IMR-90 (cell line): ENCODE data around the gene WDR11. TPM values are rescaled to one million over a fixed set of nuclear protein-coding genes. Genes with fewer than 3 reads are reported as not detected.

Experiments
- BHLHE40 ChIP-seq: fragments of 150-350 bp; IDR thresholded peaks from 2 replicates; pipeline ENCODE4 v1.6.1; 2016; ENCODE audit warnings: mild to moderate bottlenecking, low read depth, low read length
- CTCF ChIP-seq: conservative IDR thresholded peaks from 2 replicates; pipeline ENCODE4 v1.5.1; 2012; ENCODE audit warnings: mild to moderate bottlenecking, low read depth, low read length, improper control_type of control experiment
- ELK1 ChIP-seq: fragments of 150-350 bp; IDR thresholded peaks from 2 replicates; pipeline ENCODE4 v1.6.1; 2016; ENCODE audit warnings: low read depth, mild to moderate bottlenecking, low read length, moderate library complexity, borderline replicate concordance
- MAFK ChIP-seq: IDR thresholded peaks from 2 replicates; pipeline ENCODE4 v1.6.1; 2012; ENCODE audit warnings: low read depth, low read length, improper control_type of control experiment
- RFX5 ChIP-seq: IDR thresholded peaks from 2 replicates; pipeline ENCODE4 v1.8.0; 2012; ENCODE audit warnings: low read depth, mild to moderate bottlenecking, low read length, moderate library complexity
- SMC3 ChIP-seq: fragments of 150-350 bp; IDR thresholded peaks from 2 replicates; pipeline ENCODE4 v1.6.1; 2016; ENCODE audit warnings: low read depth, mild to moderate bottlenecking, antibody characterized with exemption, low read length, moderate library complexity
- USF2 ChIP-seq: fragments of 150-350 bp; IDR thresholded peaks from 2 replicates; pipeline ENCODE4 v1.6.1; 2017; ENCODE audit warnings: mild to moderate bottlenecking, antibody characterized with exemption, low read length, low read depth
- polyA plus RNA-seq, 3 experiments: library from polyadenylated mRNA; depleted of rRNA; stranded (reverse); fragments of >200 nt; gene quantifications; 2 replicates each; pipeline ENCODE4 v1.2.3, GENCODE V29; 2012; ENCODE audit warnings: low replicate concordance in 1 of 3
- total RNA-seq: library from RNA; depleted of rRNA; stranded (reverse); fragments of >200 nt; gene quantifications from 2 replicates; pipeline ENCODE4 v1.2.3, GENCODE V29; 2012

Gene WDR11
- total and polyA plus RNA-seq, 2 of the 4 experiments (the other 2 are of a cell fraction): 31.6 to 62.6 TPM

- TF ChIP-seq CTCF (no peak), MAFK (no peak), USF2 (no peak), SMC3 (no peak), RFX5 (no peak), BHLHE40 (no peak), ELK1 (no peak)
Measured at GRCh38 chr10:120850911-120851865, at the start of gene WDR11 (continued).
